Measurements from ENCODE around the gene WAC.

DNA sequence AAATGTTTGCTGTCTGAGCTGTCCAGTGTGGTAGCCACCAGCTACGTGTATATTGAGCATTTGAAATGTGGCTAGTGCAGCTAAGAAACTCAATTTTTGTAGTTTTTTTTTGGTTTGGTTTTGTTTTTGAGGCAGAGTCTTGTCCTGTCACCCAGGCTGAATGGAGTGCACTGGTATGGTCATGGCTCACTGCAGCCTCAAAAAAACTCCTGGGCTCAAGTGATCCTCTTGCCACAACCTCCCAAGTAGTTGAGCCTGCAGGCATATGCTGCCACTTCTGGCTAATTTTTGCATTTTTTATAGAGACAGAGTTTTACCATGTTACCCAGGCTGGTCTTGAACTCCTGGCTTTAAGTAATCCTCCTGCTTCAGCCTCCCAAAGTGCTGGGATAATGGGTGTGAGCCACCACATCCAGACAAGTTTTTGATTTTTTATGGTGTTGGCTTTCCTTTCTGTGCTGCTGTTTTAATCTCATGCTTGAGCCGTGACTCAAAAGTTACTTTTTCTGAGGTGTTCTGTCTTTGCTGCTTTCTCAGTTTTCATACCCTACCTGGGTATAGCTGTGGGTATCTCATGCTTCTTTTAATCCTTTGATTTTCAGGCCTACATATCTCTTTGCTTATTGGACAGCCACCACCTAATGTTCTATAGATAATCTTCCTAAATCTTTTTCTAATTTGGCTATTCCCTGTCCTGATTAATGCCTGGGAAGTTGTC lies 16.0 kb downstream of the WAC start:
- TF ChIP-seq, protein P1, sequence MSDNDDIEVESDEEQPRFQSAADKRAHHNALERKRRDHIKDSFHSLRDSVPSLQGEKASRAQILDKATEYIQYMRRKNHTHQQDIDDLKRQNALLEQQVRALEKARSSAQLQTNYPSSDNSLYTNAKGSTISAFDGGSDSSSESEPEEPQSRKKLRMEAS (IDR thresholded peaks at IDR 0.05; ENCODE audit: low read depth, low read length), result no peak
- TF ChIP-seq, protein P2, sequence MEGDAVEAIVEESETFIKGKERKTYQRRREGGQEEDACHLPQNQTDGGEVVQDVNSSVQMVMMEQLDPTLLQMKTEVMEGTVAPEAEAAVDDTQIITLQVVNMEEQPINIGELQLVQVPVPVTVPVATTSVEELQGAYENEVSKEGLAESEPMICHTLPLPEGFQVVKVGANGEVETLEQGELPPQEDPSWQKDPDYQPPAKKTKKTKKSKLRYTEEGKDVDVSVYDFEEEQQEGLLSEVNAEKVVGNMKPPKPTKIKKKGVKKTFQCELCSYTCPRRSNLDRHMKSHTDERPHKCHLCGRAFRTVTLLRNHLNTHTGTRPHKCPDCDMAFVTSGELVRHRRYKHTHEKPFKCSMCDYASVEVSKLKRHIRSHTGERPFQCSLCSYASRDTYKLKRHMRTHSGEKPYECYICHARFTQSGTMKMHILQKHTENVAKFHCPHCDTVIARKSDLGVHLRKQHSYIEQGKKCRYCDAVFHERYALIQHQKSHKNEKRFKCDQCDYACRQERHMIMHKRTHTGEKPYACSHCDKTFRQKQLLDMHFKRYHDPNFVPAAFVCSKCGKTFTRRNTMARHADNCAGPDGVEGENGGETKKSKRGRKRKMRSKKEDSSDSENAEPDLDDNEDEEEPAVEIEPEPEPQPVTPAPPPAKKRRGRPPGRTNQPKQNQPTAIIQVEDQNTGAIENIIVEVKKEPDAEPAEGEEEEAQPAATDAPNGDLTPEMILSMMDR (IDR thresholded peaks at IDR 0.05; ENCODE audit: low read depth, low read length), result no peak
- TF ChIP-seq POLR2A (IDR thresholded peaks at IDR 0.05; ENCODE audit: extremely low read depth, insufficient read length) (no peak), MYC (IDR thresholded peaks at IDR 0.05; ENCODE audit: low read depth, low read length) (no peak)
